NCI-H1105 (cell line): ENCODE measurements around the gene MSN.
"Not testable (repeated sequence)": the region's sequence is repeated elsewhere in the genome, so short reads cannot be mapped to it uniquely, and the experiment has no call there.

Source experiments
- DNase-seq: peaks from one replicate; lab custom pipeline; 2025; lab: John Stamatoyannopoulos, UW

MSN gene

DNA sequence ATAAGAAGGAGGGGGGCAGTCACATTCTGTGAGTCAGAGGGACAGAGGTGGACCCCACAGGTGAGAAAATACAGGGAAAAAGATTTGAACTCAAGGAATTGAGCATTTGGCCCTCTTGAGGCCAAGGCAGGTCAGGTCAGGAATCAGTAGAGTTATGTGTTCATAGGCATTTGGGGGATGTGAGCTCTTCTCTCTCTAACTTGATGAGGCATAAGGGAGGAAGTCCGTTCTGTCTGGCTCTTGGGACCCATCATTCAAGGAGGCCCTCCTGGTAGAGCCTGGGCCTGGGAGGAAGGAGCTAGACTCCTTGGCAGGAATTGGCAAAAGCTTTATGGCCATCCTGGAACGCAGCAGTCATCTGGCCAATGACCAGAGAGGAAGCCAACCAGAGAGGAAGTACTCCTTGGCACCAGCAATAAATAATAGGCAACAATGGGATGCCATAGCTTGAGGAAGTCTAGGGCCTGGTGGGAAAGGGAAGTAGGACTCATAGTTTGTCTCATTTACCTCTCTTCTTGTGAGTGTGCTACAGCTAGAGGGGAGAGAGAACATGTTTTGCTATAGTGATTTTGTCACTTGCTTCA lies 53.0 kb downstream of the MSN start:
- no peak for DNase-seq

DNA sequence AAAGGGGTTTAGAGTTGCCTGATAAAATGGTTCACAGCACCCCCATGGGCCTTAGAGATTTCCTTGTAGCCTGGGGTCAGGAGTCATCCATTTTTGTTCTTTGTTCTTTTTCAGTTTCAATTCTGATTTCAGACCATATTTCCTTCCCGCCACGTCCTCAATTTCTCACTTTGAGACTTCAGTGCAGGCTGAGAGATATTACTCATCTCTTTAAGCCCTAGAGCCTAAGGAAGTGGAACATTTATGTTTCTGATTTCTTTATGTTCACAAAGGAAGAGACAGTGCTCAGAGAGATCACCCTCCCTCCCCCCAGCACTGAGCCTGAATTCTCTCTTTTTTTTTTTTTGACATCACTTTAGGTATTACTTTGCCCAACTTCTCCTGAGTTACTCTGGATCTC lies 56.3 kb downstream of the MSN start:
- DNase-seq = no peak

GRCh38 chrX:65726715-65727114 lies 59.3 kb downstream of the MSN start:
- no peak for DNase-seq

DNA sequence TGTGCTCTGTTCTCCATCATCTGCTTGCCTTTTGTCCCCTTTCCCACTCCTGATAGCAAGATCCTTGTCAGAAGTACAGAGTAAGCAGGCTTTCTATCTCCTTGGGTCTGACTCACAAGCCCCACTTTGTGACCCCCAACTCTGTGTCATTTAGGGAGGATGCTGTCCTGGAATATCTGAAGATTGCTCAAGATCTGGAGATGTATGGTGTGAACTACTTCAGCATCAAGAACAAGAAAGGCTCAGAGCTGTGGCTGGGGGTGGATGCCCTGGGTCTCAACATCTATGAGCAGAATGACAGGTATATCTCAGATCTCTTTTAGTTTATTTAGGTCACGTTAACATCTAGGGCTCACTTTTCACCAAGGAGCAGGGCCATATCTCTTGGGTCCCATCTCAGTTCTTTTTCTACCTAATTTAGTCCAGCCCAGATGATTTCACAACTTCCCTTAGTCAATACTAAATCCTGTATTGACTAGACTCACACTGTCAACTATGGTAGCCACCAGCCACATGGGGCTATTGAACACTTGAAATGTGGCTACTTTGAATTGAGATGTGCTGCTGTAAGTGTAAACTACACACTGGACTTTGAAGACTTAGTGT lies 64.3 kb downstream of the MSN start:
- no peak for DNase-seq

GRCh38 chrX:65740909-65741308 lies 73.5 kb downstream of the MSN start:
- DNase-seq = no peak

- no peak for DNase-seq
Measured at GRCh38 chrX:65741823-65742222, 74.4 kb downstream of the MSN start.

- no peak for DNase-seq
Measured at GRCh38 chrX:65744965-65745364, 77.5 kb downstream of the MSN start.

DNA sequence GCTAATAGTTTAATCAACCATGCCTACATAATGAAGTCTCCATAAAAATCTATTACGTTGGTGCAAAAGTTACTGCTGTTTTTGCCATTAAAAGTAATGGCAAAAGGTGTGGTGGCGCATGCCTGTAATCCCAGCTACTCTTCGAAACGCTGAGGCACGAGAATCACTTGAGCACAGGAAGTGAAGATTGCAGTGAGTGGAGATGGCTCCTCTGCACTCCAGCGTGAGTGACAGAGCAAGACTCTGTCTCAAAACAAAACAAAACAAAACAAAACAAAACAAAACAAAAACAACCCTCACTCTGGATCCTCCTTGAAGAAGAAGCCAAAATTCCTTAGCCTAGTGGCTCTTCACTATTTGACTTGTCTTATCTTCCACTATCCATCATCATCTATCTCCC lies 78.0 kb downstream of the MSN start:
- no peak for DNase-seq

GRCh38 chrX:65745992-65746391 lies 78.5 kb downstream of the MSN start:
- no peak for DNase-seq

- no peak for DNase-seq
Measured at GRCh38 chrX:65750674-65751469, 83.4 kb downstream of the MSN start.

GRCh38 chrX:65751519-65751918 lies 84.1 kb downstream of the MSN start:
- DNase-seq = no peak

DNA sequence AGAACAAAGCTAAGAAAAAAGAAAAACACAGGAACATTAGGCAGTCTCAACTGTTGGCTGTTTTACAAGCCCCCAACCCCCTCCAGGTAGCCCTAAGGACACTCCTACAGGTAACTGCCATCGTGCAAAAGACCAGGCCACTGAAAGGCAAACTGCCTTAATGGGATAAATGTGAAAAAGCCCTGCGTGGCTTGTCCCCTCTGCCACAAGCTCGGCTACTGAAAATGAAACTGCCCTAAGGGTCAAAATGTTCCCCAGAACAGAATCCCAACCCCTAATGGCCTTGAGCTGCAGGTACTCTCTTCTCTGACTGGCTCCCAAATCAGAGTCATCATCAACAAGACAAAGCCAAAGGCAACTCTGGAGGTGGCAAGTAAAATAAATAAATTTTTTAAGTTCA lies 84.8 kb downstream of the MSN start:
- no peak for DNase-seq

DNA sequence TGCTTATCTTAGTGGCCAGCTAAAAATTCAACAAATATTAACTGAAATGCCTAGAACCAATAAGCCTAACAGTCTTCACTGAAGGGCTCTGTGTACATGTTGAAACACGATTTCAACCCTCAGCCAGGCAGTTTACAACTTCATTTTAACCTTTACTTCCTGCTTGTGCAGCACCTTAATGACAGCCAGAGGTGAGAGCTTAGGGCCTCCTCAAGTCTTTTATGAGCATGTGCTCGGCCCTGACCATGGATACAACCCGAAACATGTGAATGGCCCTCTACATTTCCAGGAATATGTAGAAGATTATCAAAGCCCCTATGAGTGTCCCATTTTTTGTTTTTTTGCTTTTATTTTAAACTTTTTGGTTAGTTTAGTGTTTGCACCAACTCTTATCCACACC lies 88.3 kb downstream of the MSN start:
- no peak for DNase-seq

GRCh38 chrX:65757943-65758342 lies 90.5 kb downstream of the MSN start:
- no peak for DNase-seq

- no peak for DNase-seq
Measured at GRCh38 chrX:65758505-65758904, 91.1 kb downstream of the MSN start.

DNA sequence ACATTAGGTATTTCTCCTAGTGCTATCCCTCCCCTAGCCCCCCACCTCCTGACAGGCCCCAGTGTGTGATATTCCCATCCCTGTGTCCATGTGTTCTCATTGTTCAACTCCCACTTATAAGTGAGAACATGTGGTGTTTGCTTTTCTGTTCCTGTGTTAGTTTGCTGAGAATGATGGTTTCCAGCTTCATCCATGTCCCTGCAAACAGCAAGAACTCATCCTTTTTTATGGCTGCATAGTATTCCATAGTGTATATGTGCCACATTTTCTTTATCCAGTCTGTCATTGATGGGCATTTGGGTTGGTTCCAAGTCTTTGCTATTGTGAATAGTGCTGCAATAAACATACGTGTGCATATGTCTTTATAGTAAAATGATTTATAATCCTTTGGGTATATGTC lies 92.1 kb downstream of the MSN start:
- not testable (repeated sequence) for DNase-seq

- no peak for DNase-seq
Measured at GRCh38 chrX:65769564-65770292, 102.3 kb downstream of the MSN start.

GRCh38 chrX:65772842-65773241 lies 105.4 kb downstream of the MSN start:
- DNase-seq = no peak

DNA sequence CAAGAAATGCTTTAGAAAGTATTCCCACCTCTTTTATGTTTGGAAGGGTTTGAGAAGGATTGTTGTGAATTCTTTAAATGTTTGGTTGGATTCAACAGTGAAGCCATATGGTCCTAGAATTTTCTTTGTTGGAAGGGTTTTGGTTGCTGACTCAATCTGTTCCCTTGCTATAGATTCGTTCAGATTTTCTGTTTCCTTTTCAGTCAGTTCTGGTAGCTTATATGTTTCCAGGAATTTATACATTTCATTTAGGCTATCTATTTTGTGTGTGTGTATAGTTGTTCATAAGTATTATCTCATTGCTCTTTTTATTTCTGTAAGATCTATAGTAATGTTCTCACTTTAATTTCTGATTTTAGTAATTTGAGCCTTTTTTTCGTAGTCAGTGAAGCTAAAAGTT lies 114.4 kb downstream of the MSN start:
- DNase-seq = no peak

GRCh38 chrX:65783746-65784145 lies 116.3 kb downstream of the MSN start:
- DNase-seq = no peak
